ENCODE measurements around the gene ITPR3. TPM values are rescaled to one million over a fixed set of nuclear protein-coding genes. Genes with fewer than 3 reads are reported as not detected.
A peak's percentile ranks its signal among the peaks of the same experiment; 100 is the strongest.

Gene ITPR3
- total RNA-seq, 1 donor from 2014 or later: 74.7 TPM

DNA sequence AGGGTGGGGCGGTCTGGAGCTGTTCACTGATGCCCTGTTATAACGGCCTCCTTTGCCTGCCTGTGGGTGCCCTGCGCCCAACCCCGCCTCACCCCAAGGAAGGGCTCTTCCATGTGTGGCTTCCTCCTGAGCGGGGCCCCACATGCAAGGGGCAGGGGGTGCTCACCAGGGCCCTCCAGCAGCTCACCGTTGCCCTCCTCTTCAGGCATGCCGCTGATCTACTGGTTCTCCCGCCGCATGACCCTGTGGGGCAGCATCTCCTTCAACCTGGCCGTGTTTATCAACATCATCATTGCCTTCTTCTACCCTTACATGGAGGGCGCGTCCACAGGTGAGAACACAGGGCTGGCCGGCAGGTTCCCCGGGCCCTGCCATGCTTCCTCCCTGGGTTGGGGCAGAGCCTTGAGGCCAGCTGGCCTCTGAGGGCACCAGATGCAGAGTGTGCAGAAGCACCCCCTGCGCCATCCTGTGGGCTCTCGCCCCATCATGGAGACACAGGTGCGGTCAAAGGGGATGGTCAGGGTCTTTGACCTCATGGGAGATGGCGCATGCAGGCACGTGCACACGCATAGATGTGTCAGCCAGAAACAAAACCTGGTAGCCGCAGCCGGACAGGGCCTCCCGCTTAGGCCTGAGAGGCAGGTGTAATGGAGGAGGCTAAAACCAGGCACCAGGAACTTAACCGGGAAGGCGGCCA lies 67.5 kb downstream of the ITPR3 start:
- DNase-seq: peak; percentile 42
- no peak for ATAC-seq
- Histone ChIP-seq H3K9me3 (no peaks in the 10 kb centered on the region), H3K4me1 (peaks cover 20% of the 10 kb centered on the region), H3K27me3 (ENCODE audit: low read depth) (no peaks in the 10 kb centered on the region), H3K27ac (no peak overlapping the region), H3K36me3 (peaks cover 100% of the 10 kb centered on the region), H3K4me3 (no peak overlapping the region)
- TF ChIP-seq, protein P1, sequence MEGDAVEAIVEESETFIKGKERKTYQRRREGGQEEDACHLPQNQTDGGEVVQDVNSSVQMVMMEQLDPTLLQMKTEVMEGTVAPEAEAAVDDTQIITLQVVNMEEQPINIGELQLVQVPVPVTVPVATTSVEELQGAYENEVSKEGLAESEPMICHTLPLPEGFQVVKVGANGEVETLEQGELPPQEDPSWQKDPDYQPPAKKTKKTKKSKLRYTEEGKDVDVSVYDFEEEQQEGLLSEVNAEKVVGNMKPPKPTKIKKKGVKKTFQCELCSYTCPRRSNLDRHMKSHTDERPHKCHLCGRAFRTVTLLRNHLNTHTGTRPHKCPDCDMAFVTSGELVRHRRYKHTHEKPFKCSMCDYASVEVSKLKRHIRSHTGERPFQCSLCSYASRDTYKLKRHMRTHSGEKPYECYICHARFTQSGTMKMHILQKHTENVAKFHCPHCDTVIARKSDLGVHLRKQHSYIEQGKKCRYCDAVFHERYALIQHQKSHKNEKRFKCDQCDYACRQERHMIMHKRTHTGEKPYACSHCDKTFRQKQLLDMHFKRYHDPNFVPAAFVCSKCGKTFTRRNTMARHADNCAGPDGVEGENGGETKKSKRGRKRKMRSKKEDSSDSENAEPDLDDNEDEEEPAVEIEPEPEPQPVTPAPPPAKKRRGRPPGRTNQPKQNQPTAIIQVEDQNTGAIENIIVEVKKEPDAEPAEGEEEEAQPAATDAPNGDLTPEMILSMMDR (IDR thresholded peaks at IDR 0.05): no peak
- intact Hi-C loops (cut with DNase I): no loop called here

DNA sequence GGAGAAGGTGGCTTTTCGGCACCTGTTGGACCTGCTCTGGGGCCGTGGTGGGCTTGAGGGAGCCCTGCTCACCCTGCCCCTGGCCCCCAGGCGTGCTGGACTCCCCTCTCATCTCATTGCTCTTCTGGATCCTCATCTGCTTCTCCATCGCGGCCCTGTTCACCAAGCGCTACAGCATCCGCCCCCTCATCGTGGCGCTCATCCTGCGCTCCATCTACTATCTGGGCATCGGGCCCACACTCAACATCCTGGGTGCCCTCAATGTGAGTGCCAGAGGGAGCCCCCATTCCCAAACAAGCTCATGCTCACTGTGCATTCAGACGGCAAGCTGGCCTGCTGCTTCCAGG lies 68.0 kb downstream of the ITPR3 start:
- no peak overlapping the region for H3K27ac ChIP-seq
- ATAC-seq (no peak), DNase-seq (peak; percentile 17)
- H3K36me3 ChIP-seq: peaks cover 100% of the 10 kb centered on the region
- no peaks in the 10 kb centered on the region for H3K9me3 ChIP-seq
- TF ChIP-seq, protein P1 (IDR thresholded peaks at IDR 0.05): no peak
- H3K4me1 ChIP-seq: peaks cover 25% of the 10 kb centered on the region
- intact Hi-C loops (cut with DNase I): no loop called here
- no peaks in the 10 kb centered on the region for H3K27me3 ChIP-seq (ENCODE audit: low read depth)
- no peak overlapping the region for H3K4me3 ChIP-seq

DNA sequence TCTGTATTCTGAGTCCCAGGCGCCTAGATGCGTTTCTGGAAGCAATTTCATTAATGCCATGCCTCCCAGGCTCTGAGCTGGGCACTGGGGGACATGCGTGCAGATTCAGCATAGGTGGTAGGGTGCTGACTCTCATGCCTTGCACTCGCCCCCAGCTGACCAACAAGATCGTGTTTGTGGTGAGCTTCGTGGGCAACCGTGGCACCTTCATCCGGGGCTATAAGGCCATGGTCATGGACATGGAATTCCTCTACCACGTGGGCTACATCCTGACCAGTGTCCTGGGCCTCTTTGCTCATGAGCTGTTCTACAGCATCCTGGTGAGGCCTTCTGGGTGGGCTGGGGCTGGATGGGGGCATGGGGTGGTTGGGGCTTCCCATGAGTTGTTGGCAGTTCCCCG lies 68.8 kb downstream of the ITPR3 start:
- H3K4me3 ChIP-seq: no peak overlapping the region
- H3K4me1 ChIP-seq: peaks cover 33% of the 10 kb centered on the region
- H3K36me3 ChIP-seq: peaks cover 99% of the 10 kb centered on the region
- no peaks in the 10 kb centered on the region for H3K27me3 ChIP-seq (ENCODE audit: low read depth)
- DNase-seq (no peak), ATAC-seq (no peak)
- no peaks in the 10 kb centered on the region for H3K9me3 ChIP-seq
- intact Hi-C loops (cut with DNase I): loop anchor here (10.0 kb wide), 1 partner anchor 105 kb away; the partner anchor contains the start of gene BAK1
- no peak overlapping the region for H3K27ac ChIP-seq
- TF ChIP-seq, protein P1 (IDR thresholded peaks at IDR 0.05): no peak

DNA sequence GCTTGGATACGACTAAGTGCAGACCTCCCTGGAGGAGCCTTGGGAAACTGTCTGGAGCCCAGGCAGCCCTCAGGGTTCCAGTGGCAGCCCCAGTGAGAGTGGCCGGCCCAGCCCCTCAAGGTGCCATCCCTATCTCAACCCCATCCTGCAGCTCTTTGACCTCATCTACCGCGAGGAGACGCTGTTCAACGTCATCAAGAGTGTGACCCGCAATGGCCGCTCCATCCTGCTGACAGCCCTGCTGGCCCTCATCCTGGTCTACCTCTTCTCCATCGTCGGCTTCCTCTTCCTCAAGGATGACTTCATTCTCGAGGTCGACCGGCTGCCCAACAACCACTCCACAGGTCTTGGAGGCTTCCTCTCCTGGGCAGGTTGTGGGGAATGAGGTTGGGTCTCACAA lies 69.6 kb downstream of the ITPR3 start:
- Histone ChIP-seq H3K4me1 (peaks cover 42% of the 10 kb centered on the region), H3K4me3 (no peak overlapping the region), H3K27ac (no peak overlapping the region), H3K27me3 (ENCODE audit: low read depth) (no peaks in the 10 kb centered on the region), H3K36me3 (peaks cover 99% of the 10 kb centered on the region), H3K9me3 (no peaks in the 10 kb centered on the region)
- TF ChIP-seq, protein P1 (IDR thresholded peaks at IDR 0.05): no peak
- no peak for ATAC-seq
- DNase-seq: no peak
- intact Hi-C loops (cut with DNase I): loop anchor here (10.0 kb wide), 1 partner anchor 106 kb away; the partner anchor contains the start of gene BAK1

DNA sequence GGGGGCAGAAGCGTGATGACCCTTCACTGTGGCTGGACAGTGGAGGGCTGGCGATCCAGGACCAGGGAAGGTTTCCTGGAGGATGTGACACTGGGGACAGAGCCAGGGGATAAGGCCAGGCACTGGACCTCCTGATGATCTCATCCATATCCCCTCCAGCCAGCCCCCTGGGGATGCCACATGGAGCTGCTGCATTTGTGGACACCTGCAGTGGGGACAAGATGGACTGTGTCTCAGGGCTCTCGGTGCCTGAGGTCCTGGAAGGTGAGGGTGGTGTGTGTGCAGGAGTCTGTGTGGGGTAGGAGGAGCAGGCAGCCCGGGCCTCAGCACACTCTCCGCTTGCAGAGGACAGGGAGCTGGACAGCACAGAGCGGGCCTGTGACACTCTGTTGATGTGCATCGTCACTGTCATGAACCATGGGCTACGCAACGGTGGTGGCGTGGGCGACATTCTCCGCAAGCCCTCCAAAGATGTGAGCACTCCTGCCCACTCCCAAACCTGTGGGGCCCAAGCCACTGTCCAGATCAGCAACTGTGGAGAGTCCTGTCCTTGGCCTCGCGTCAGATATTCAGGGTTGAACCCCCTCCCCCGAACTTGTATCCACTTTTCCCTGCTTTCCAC lies 70.4 kb downstream of the ITPR3 start:
- peaks cover 99% of the 10 kb centered on the region for H3K36me3 ChIP-seq
- intact Hi-C loops (cut with DNase I): loop anchor here (10.0 kb wide), 1 partner anchor 107 kb away; the partner anchor contains the start of gene BAK1
- DNase-seq (no peak), ATAC-seq (no peak)
- TF ChIP-seq, protein P1 (IDR thresholded peaks at IDR 0.05): no peak
- peaks cover 50% of the 10 kb centered on the region for H3K4me1 ChIP-seq
- H3K27me3 ChIP-seq (ENCODE audit: low read depth): no peaks in the 10 kb centered on the region
- no peak overlapping the region for H3K27ac ChIP-seq
- H3K9me3 ChIP-seq: no peaks in the 10 kb centered on the region
- H3K4me3 ChIP-seq: no peak overlapping the region

All from lower lobe of right lung (tissue), 2 donors.